ENCODE results near the gene FAAP20. TPM values are rescaled to one million over a fixed set of nuclear protein-coding genes. Genes with fewer than 3 reads are reported as not detected.

FAAP20 gene
- total and polyA plus RNA-seq, 10 of the 15 experiments (the other 5 are each of a cell fraction or from before 2014, with no cell fraction given): 0.79 to 91.8 (median 20.9) TPM

DNA sequence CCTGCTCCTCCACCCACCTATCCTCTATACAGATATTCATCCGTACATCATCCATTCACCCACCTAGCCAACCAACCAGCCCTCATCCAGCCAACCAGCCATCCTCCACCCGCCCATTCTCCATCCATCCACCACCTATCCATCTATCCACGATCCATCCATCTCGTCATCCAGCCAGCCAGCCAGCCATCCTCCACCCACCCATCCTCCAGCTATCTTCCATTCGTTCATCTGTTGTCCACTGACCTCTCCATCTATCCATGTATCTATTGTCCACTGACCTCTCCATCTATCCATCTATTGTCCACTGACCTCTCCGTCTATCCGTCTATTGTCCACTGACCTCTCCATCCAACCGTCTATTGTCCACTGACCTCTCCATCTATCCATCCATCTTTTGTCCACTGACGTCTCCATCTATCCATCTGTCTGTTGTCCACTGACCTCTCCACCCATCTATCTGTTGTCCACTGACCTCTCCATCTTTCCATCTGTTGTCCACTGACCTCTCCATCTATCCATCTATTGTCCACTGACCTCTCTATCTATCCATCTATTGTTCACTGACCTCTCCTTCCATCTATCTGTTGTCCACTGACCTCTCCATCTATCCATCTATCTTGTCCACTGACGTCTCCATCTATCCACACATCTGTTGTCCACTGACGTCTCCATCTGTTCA, 47.6 kb downstream of the FAAP20 start:
- no peak overlapping the region for H3K4me3 ChIP-seq
- CTCF ChIA-PET: no interaction called here

More for the DNA sequence above, 47.6 kb downstream of the FAAP20 start:
- Histone ChIP-seq H3K79me2 (ENCODE audit: control insufficient read depth, insufficient read depth, low read length) (no peaks in the 10 kb centered on the region), H2AFZ (ENCODE audit: control insufficient read depth, low read depth, low read length) (no peak overlapping the region), H3K27me3 (replicated peaks in 1 of 2; ENCODE audit: control insufficient read depth in 2 of 2, insufficient read depth in 2 of 2, low read length in 1 of 2) (no peaks in the 10 kb centered on the region), H3K36me3 (ENCODE audit: control insufficient read depth in 2 of 2, insufficient read depth in 2 of 2, low read length in 1 of 2) (no peaks in the 10 kb centered on the region), H3K27ac (ENCODE audit: control insufficient read depth, insufficient read depth) (no peak overlapping the region), H3K4me2 (ENCODE audit: control insufficient read depth, insufficient read depth) (no peak overlapping the region), H3K9me3 (replicated peaks; ENCODE audit: control insufficient read depth, insufficient read depth, low read length) (no peaks in the 10 kb centered on the region), H4K20me1 (ENCODE audit: control insufficient read depth, insufficient read depth) (no peaks in the 10 kb centered on the region), H3K4me1 (ENCODE audit: control insufficient read depth, insufficient read depth, low read length) (no peaks in the 10 kb centered on the region), H3K9ac (ENCODE audit: control insufficient read depth, insufficient read depth, low read length) (no peak overlapping the region)
- DNase-seq (ENCODE audit: low read depth, low spot score): no peak
- ChIA-PET SMC1A (ENCODE audit: uncharacterized antibody, unreplicated experiment) (no interaction called here), RAD21 (ENCODE audit: unreplicated experiment) (no interaction called here), POLR2A (no interaction called here)
- no TSS peak for BruUV-seq (replicated peaks)
- in situ Hi-C loops (cut with MboI) (no loop called here), intact Hi-C loops (cut with micrococcal nuclease; ENCODE audit: unreplicated experiment) (no loop called here)
- FAIRE-seq: no peak
- ATAC-seq: no peak
- TF ChIP-seq STAT3 (IDR thresholded peaks at IDR 0.05; ENCODE audit: low read depth, low read length) (no peak), WRNIP1 (IDR thresholded peaks at IDR 0.05; ENCODE audit: borderline replicate concordance, low read depth, low read length) (no peak), CTCF (IDR thresholded peaks at IDR 0.05 in 2 of 3, conservative IDR thresholded peaks at IDR 0.05 in 1 of 3; ENCODE audit: control insufficient read depth in 2 of 3, extremely low read depth in 1 of 3, insufficient read depth in 1 of 3, low read depth in 3 of 3, low read length in 3 of 3) (no peak), ZNF622 (IDR thresholded peaks at IDR 0.05) (no peak), RAD51 (IDR thresholded peaks at IDR 0.05) (no peak), ETV6 (conservative IDR thresholded peaks at IDR 0.05 in 1 of 2, IDR thresholded peaks at IDR 0.05 in 1 of 2; ENCODE audit: borderline replicate concordance in 1 of 2, low read depth in 1 of 2) (no peak), SUZ12 (IDR thresholded peaks at IDR 0.05; ENCODE audit: unreplicated experiment) (no peak), NFYA (IDR thresholded peaks at IDR 0.05; ENCODE audit: borderline replicate concordance, low read depth, low read length) (no peak), MTA2 (IDR thresholded peaks at IDR 0.05; ENCODE audit: low read depth) (no peak), SREBF2 (IDR thresholded peaks at IDR 0.05; ENCODE audit: low read length) (no peak), EGR1 (IDR thresholded peaks at IDR 0.05; ENCODE audit: borderline replicate concordance in 1 of 2, low read depth in 2 of 2, low read length in 2 of 2) (no peak), CREB1 (IDR thresholded peaks at IDR 0.05; ENCODE audit: low read depth) (no peak)
- TF ChIP-seq, protein P1, sequence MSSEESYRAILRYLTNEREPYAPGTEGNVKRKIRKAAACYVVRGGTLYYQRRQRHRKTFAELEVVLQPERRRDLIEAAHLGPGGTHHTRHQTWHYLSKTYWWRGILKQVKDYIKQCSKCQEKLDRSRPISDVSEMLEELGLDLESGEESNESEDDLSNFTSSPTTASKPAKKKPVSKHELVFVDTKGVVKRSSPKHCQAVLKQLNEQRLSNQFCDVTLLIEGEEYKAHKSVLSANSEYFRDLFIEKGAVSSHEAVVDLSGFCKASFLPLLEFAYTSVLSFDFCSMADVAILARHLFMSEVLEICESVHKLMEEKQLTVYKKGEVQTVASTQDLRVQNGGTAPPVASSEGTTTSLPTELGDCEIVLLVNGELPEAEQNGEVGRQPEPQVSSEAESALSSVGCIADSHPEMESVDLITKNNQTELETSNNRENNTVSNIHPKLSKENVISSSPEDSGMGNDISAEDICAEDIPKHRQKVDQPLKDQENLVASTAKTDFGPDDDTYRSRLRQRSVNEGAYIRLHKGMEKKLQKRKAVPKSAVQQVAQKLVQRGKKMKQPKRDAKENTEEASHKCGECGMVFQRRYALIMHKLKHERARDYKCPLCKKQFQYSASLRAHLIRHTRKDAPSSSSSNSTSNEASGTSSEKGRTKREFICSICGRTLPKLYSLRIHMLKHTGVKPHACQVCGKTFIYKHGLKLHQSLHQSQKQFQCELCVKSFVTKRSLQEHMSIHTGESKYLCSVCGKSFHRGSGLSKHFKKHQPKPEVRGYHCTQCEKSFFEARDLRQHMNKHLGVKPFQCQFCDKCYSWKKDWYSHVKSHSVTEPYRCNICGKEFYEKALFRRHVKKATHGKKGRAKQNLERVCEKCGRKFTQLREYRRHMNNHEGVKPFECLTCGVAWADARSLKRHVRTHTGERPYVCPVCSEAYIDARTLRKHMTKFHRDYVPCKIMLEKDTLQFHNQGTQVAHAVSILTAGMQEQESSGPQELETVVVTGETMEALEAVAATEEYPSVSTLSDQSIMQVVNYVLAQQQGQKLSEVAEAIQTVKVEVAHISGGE (CRISPR knock-in tag; IDR thresholded peaks at IDR 0.05): no peak
- TF ChIP-seq, protein P2, sequence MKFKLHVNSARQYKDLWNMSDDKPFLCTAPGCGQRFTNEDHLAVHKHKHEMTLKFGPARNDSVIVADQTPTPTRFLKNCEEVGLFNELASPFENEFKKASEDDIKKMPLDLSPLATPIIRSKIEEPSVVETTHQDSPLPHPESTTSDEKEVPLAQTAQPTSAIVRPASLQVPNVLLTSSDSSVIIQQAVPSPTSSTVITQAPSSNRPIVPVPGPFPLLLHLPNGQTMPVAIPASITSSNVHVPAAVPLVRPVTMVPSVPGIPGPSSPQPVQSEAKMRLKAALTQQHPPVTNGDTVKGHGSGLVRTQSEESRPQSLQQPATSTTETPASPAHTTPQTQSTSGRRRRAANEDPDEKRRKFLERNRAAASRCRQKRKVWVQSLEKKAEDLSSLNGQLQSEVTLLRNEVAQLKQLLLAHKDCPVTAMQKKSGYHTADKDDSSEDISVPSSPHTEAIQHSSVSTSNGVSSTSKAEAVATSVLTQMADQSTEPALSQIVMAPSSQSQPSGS (IDR thresholded peaks at IDR 0.05; ENCODE audit: low read length): no peak
- WGBS (ENCODE audit: insufficient coverage, insufficient replicate concordance, low lambda C conversion rate, missing lambda C conversion rate): 82% methylated on average over 11 of the region's 11 CpGs

All from GM12878 (cell line).